Measurements from ENCODE around the gene CLDN15. TPM values are rescaled to one million over a fixed set of nuclear protein-coding genes. Genes with fewer than 3 reads are reported as not detected.
"Not testable (repeated sequence)": the region's sequence is repeated elsewhere in the genome, so short reads cannot be mapped to it uniquely, and the experiment has no call there.

The CLDN15 gene
- total RNA-seq, 1 experiment from 2014 or later: 6.4 TPM

GRCh38 chr7:101205901-101206664 is 31.5 kb downstream of the CLDN15 start:
- BruUV-seq (replicated peaks): no TSS peak

GRCh38 chr7:101203740-101204738 is 33.6 kb downstream of the CLDN15 start:
- DNase-seq; H3K4me3 Mint-ChIP-seq (ENCODE audit: low read depth, unreplicated experiment); intact Hi-C loops (cut with micrococcal nuclease; ENCODE audit: unreplicated experiment); CTCF ChIA-PET; H3K9me3 Mint-ChIP-seq (ENCODE audit: low read depth, unreplicated experiment); BruUV-seq (replicated peaks); H3K4me1 Mint-ChIP-seq (ENCODE audit: low read depth, unreplicated experiment); H3K27ac Mint-ChIP-seq (ENCODE audit: unreplicated experiment): not testable (repeated sequence)
- Mint-ChIP-seq H3K27me3 (ENCODE audit: unreplicated experiment) (peaks cover 38% of the 10 kb centered on the region), H3K36me3 (ENCODE audit: insufficient read depth, unreplicated experiment) (peaks cover 24% of the 10 kb centered on the region)

More at GRCh38 chr7:101205901-101206664, 31.5 kb downstream of the CLDN15 start:
- CTCF ChIA-PET: no interaction called here
- TF ChIP-seq, protein P1, sequence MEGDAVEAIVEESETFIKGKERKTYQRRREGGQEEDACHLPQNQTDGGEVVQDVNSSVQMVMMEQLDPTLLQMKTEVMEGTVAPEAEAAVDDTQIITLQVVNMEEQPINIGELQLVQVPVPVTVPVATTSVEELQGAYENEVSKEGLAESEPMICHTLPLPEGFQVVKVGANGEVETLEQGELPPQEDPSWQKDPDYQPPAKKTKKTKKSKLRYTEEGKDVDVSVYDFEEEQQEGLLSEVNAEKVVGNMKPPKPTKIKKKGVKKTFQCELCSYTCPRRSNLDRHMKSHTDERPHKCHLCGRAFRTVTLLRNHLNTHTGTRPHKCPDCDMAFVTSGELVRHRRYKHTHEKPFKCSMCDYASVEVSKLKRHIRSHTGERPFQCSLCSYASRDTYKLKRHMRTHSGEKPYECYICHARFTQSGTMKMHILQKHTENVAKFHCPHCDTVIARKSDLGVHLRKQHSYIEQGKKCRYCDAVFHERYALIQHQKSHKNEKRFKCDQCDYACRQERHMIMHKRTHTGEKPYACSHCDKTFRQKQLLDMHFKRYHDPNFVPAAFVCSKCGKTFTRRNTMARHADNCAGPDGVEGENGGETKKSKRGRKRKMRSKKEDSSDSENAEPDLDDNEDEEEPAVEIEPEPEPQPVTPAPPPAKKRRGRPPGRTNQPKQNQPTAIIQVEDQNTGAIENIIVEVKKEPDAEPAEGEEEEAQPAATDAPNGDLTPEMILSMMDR (IDR thresholded peaks at IDR 0.05; ENCODE audit: unreplicated experiment): no peak
- H3K4me3 Mint-ChIP-seq (ENCODE audit: low read depth, unreplicated experiment): no peak overlapping the region
- peaks cover 30% of the 10 kb centered on the region for H3K36me3 Mint-ChIP-seq (ENCODE audit: insufficient read depth, unreplicated experiment)
- DNase-seq: no peak
- H3K27me3 Mint-ChIP-seq (ENCODE audit: unreplicated experiment): peaks cover 26% of the 10 kb centered on the region
- no peaks in the 10 kb centered on the region for H3K9me3 Mint-ChIP-seq (ENCODE audit: low read depth, unreplicated experiment)
- intact Hi-C loops (cut with micrococcal nuclease; ENCODE audit: unreplicated experiment): no loop called here
- no peak overlapping the region for H3K27ac Mint-ChIP-seq (ENCODE audit: unreplicated experiment)
- H3K4me1 Mint-ChIP-seq (ENCODE audit: low read depth, unreplicated experiment): no peaks in the 10 kb centered on the region

DNA sequence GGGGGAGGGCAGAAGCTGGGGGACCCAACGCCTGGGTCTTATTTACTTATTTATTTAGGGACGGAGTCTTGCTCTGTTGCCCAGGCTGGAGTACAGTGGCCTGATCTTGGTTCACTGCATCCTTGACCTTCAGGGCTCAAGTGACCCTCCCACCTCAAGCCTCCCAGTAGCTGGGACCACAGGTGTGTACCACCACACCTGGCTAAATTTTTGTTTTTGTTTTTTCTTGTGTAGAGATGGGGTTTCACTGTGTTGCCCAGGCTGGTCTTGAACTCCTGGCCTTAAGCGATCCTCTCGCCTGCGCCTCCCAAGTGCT is 35.0 kb downstream of the CLDN15 start:
- Mint-ChIP-seq H3K36me3 (ENCODE audit: insufficient read depth, unreplicated experiment) (peaks cover 10% of the 10 kb centered on the region), H3K4me3 (ENCODE audit: low read depth, unreplicated experiment) (no peak overlapping the region), H3K27me3 (ENCODE audit: unreplicated experiment) (peaks cover 38% of the 10 kb centered on the region), H3K27ac (ENCODE audit: unreplicated experiment) (no peak overlapping the region), H3K9me3 (ENCODE audit: low read depth, unreplicated experiment) (no peaks in the 10 kb centered on the region), H3K4me1 (ENCODE audit: low read depth, unreplicated experiment) (no peaks in the 10 kb centered on the region)
- TF ChIP-seq, protein P1 (IDR thresholded peaks at IDR 0.05; ENCODE audit: unreplicated experiment): no peak
- CTCF ChIA-PET: interaction anchor here (0.9 kb wide), 1 partner anchor 15 kb away, joined by 5 read pairs; the partner anchor contains the start of genes PLOD3 and ZNHIT1
- no TSS peak for BruUV-seq (replicated peaks)
- intact Hi-C loops (cut with micrococcal nuclease; ENCODE audit: unreplicated experiment): no loop called here
- DNase-seq: no peak

DNA sequence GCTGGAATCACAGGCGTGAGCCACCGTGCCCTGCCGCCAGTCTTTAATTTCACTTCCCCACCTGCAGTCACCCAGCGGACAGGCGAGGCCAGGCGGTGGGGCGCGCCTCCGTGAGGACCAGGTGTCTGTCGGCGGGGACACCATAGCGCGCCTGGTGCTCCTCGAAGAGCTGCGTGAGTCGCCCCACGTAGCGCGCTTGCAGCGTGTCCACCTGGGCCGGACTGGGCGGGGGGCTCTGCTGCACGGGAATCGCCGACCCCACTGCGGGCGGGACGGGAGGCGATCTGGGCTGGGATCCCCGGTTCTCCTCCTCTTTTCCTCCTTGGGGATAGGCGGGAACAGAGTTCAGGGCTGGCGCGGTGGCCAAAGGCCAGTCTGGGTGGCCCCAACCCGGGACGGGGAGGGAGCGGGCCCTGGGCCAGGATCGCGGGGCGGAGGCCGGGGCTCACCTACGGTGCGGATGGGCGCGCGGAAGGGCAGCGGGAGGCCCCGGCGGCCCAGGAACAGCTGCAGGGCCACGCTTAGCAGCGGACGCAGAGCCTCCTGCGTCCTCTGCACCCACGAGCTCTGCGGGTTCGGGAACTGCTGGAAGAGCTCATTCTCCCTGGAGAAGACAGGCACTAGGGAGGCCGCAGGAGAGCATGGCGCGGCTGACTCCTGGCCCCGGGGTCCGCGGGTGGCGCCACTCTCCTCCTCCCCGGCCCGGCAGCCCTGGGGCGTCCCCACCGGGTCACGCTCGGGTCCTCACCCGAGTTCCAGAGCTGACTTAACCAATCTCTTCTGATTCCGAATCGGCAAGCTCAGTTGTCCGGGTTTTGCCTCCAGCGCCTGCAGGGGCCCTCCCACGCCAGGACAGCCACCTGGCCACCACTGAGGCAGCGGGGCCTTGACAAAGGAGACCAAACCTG is 35.7 kb downstream of the CLDN15 start:
- Mint-ChIP-seq H3K9me3 (ENCODE audit: low read depth, unreplicated experiment) (no peaks in the 10 kb centered on the region), H3K36me3 (ENCODE audit: insufficient read depth, unreplicated experiment) (peaks cover 10% of the 10 kb centered on the region), H3K4me1 (ENCODE audit: low read depth, unreplicated experiment) (no peaks in the 10 kb centered on the region), H3K4me3 (ENCODE audit: low read depth, unreplicated experiment) (peak overlapping the region; percentile 32), H3K27ac (ENCODE audit: unreplicated experiment) (no peak overlapping the region), H3K27me3 (ENCODE audit: unreplicated experiment) (peaks cover 38% of the 10 kb centered on the region)
- CTCF ChIA-PET: interaction anchor here (0.9 to 1.1 kb wide), 2 partner anchors 16 to 21 kb away, joined by 4 to 5 read pairs; partner anchors contain the start of genes PLOD3 and ZNHIT1
- TF ChIP-seq, protein P1 (IDR thresholded peaks at IDR 0.05; ENCODE audit: unreplicated experiment): no peak
- BruUV-seq (replicated peaks): no TSS peak
- no peak for DNase-seq
- intact Hi-C loops (cut with micrococcal nuclease; ENCODE audit: unreplicated experiment): no loop called here
